DMS114 treated with DMSO at 0.1 percent for 48 hours (cell line): ENCODE results near the gene ANKRD62.
"Not testable (repeated sequence)": the region's sequence is repeated elsewhere in the genome, so short reads cannot be mapped to it uniquely, and the experiment has no call there.

Experiments used
- DNase-seq: peaks from one replicate; lab custom pipeline; 2025; ENCODE audit not compliant: unreplicated experiment; lab: John Stamatoyannopoulos, UW

Gene ANKRD62

GRCh38 chr18:12065397-12065796 lies 28.2 kb upstream of the ANKRD62 start:
- DNase-seq = no peak

GRCh38 chr18:12066910-12067511 lies 26.6 kb upstream of the ANKRD62 start:
- DNase-seq = no peak

- DNase-seq = no peak
Observed at GRCh38 chr18:12067671-12068070, 26.0 kb upstream of the ANKRD62 start.

GRCh38 chr18:12068316-12068949 lies 25.2 kb upstream of the ANKRD62 start:
- DNase-seq = peak; percentile 13

- no peak for DNase-seq
Observed at GRCh38 chr18:12068950-12069320, 24.7 kb upstream of the ANKRD62 start.

GRCh38 chr18:12071066-12071465 lies 22.6 kb upstream of the ANKRD62 start:
- DNase-seq = not testable (repeated sequence)

GRCh38 chr18:12072996-12073395 lies 20.6 kb upstream of the ANKRD62 start:
- no peak for DNase-seq

GRCh38 chr18:12074736-12075135 lies 18.9 kb upstream of the ANKRD62 start:
- DNase-seq = peak; percentile 21

- DNase-seq = no peak
Observed at GRCh38 chr18:12076424-12077140, 17.1 kb upstream of the ANKRD62 start.

- not testable (repeated sequence) for DNase-seq
Observed at GRCh38 chr18:12077994-12078393, 15.6 kb upstream of the ANKRD62 start.

GRCh38 chr18:12079491-12080237 lies 14.0 kb upstream of the ANKRD62 start:
- DNase-seq = no peak

- no peak for DNase-seq
Observed at GRCh38 chr18:12085136-12085535, 8.5 kb upstream of the ANKRD62 start.

GRCh38 chr18:12085786-12086185 lies 7.9 kb upstream of the ANKRD62 start:
- DNase-seq = no peak

- no peak for DNase-seq
Observed at GRCh38 chr18:12086249-12086648, 7.4 kb upstream of the ANKRD62 start.

- no peak for DNase-seq
Observed at GRCh38 chr18:12086677-12087470, 6.8 kb upstream of the ANKRD62 start.

- no peak for DNase-seq
Observed at GRCh38 chr18:12087471-12088025, 6.1 kb upstream of the ANKRD62 start.

- DNase-seq = no peak
Observed at GRCh38 chr18:12088096-12088495, 5.5 kb upstream of the ANKRD62 start.

GRCh38 chr18:12088731-12089375 lies 4.8 kb upstream of the ANKRD62 start:
- no peak for DNase-seq

GRCh38 chr18:12091538-12092141 lies 2.0 kb upstream of the ANKRD62 start:
- no peak for DNase-seq
